Thymus (tissue), 11 donors: ENCODE data around the gene CRABP1. TPM values are rescaled to one million over a fixed set of nuclear protein-coding genes. Genes with fewer than 3 reads are reported as not detected.

Experiments
- DNase-seq, 9 donors: peaks; one replicate each; pipeline ENCODE4 v3.0.0-alpha.2; 2013; ENCODE audit warnings: low spot score in 9 of 9, low read depth in 6 of 9, missing footprints in 1 of 9
- H3K27ac ChIP-seq, 2 donors: one replicate each; pipeline ENCODE4 v1.5.1; 2013; ENCODE audit warnings: control low read depth in 1 of 2, low read depth in 1 of 2, low read length in 1 of 2, mild to moderate bottlenecking in 1 of 2, moderate library complexity in 1 of 2
- H3K27me3 ChIP-seq, 2 donors: one replicate each; pipeline ENCODE4 v1.5.1; 2013; ENCODE audit warnings: low read length in 1 of 2; ENCODE audit not compliant: control insufficient read depth in 2 of 2, insufficient read depth in 1 of 2
- H3K36me3 ChIP-seq, 2 donors: one replicate each; pipeline ENCODE4 v1.5.1; 2013; ENCODE audit warnings: low read length in 1 of 2, mild to moderate bottlenecking in 1 of 2, moderate library complexity in 1 of 2; ENCODE audit not compliant: control insufficient read depth in 2 of 2, insufficient read depth in 2 of 2
- H3K4me1 ChIP-seq, 2 donors: one replicate each; pipeline ENCODE4 v1.5.1; 2013; ENCODE audit warnings: low read length in 2 of 2; ENCODE audit not compliant: control insufficient read depth in 2 of 2, insufficient read depth in 2 of 2
- H3K4me3 ChIP-seq, 2 donors: one replicate each; pipeline ENCODE4 v1.5.1; 2013; ENCODE audit warnings: low read length in 2 of 2, control low read depth in 1 of 2, mild to moderate bottlenecking in 1 of 2
- H3K9me3 ChIP-seq, 2 donors: one replicate each; pipeline ENCODE4 v1.5.1; 2013; ENCODE audit warnings: low read length in 1 of 2, mild to moderate bottlenecking in 1 of 2; ENCODE audit not compliant: control insufficient read depth in 2 of 2, insufficient read depth in 1 of 2
- WGBS: extraction: QIAGEN DNeasy Blood & Tissue Kit; methylation state at CpG from one replicate; pipeline ENCODE4 v1.1.7; 2013; 5-methylcytosine and 5-hydroxymethylcytosine counted together
- polyA plus RNA-seq: library from polyadenylated mRNA; stranded (reverse); fragments of 200-250 nt; gene quantifications from one replicate; pipeline ENCODE4 v1.2.3, GENCODE V29; 2013
- total RNA-seq: library from RNA; stranded (reverse); fragments of 120-200 nt; gene quantifications from one replicate; pipeline ENCODE4 v1.2.4, GENCODE V29; 2013
- donor health status: healthy.

The CRABP1 gene
- total and polyA plus RNA-seq, 2 donors: 1.8 to 6.5 TPM

GRCh38 chr15:78322724-78323521, 17.2 kb upstream of the CRABP1 start:
- no peak overlapping the region for H3K27ac ChIP-seq
- H3K4me3 ChIP-seq: no peak overlapping the region
- no peaks in the 10 kb centered on the region for H3K36me3 ChIP-seq
- no peaks in the 10 kb centered on the region for H3K9me3 ChIP-seq
- 84% methylated on average over 19 of the region's 19 CpGs for WGBS
- no peaks in the 10 kb centered on the region for H3K4me1 ChIP-seq
- DNase-seq: no peak
- no peaks in the 10 kb centered on the region for H3K27me3 ChIP-seq

- 81% methylated on average over 7 of the region's 7 CpGs for WGBS
- Histone ChIP-seq H3K27ac (no peak overlapping the region), H3K27me3 (no peaks in the 10 kb centered on the region), H3K36me3 (no peaks in the 10 kb centered on the region), H3K9me3 (no peaks in the 10 kb centered on the region), H3K4me1 (no peaks in the 10 kb centered on the region), H3K4me3 (no peak overlapping the region)
- DNase-seq: no peak
Measured at GRCh38 chr15:78323693-78324092, 16.5 kb upstream of the CRABP1 start.

DNA sequence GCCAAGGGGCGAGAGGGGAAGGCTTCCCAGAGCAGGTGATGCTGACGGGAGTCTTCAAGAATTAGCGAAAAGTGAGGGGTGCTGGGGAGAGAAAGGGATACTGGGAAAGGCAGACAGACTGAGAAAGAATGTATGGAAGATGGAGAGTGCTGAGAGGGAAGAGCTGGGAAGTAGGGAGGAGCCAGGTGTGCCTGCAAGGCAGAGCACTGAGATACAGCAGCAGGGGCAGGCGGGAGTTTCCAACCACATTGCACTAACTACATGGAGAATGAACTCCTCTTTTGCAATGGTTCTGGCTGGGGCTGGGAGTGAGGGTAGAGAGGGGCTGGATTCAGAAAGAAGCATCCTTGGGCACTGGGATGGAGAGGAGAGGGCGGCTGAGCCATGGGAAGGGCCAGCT, 16.0 kb upstream of the CRABP1 start:
- no peak for DNase-seq
- no peaks in the 10 kb centered on the region for H3K27me3 ChIP-seq
- WGBS: 96% methylated on average over 5 of the region's 5 CpGs
- H3K27ac ChIP-seq: no peak overlapping the region
- no peaks in the 10 kb centered on the region for H3K9me3 ChIP-seq
- H3K4me1 ChIP-seq: no peaks in the 10 kb centered on the region
- H3K4me3 ChIP-seq: no peak overlapping the region
- no peaks in the 10 kb centered on the region for H3K36me3 ChIP-seq

DNA sequence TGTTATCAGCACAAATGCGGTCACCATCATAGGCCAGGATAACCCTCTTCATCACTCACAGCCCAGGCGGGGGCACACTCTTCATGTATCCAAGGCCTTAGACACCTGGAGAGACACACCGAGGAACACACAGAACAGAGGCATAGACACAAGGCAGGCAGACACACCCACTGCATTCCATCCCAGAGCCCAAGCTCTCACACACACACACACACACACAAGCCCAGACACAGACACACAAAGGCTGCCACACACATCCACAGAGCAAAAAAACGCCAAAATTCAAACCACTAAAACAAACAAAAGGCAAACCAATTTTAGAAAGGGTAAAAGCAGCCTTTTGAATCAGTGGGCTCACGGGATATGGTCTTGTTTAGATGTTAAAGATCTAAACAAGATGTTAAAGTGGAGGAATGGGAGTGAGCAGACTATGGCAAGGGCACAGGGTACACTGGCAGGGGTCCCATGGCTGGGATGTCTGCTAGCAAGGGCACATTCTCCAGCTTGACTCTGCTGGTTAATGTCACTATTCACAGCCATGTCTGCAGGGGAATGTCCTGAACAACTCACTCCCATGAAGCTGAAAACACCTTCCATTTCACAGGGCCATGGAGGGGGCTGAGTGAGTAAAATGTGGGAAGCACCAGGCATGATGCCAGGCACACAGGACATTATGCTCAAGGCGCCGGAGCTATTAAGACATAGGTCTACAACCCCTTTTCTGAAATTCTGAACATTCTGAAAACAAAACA, 14.9 kb upstream of the CRABP1 start:
- DNase-seq: no peak
- Histone ChIP-seq H3K9me3 (no peaks in the 10 kb centered on the region), H3K4me3 (no peak overlapping the region), H3K4me1 (no peaks in the 10 kb centered on the region), H3K36me3 (no peaks in the 10 kb centered on the region), H3K27ac (no peak overlapping the region), H3K27me3 (no peaks in the 10 kb centered on the region)
- WGBS: 92% methylated on average over 7 of the region's 7 CpGs

DNA sequence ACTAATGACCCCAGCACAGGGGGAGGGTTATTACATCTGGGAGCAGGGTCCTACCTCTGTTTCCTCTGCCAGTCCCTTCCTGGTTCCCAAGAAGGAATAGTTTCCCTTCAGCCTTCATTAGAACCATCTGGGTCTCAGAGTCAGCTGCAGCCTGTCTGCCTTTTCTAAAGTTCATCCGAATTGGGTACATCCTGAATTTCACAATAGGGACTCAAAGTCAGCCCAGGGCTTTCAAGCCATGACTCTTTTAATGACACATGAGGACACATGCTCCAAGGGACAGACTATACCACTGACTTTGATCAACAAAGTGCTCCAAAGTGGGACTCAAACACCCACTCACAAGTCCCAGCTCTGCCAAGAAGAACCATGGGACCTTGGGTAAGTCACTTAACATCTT, 12.7 kb upstream of the CRABP1 start:
- no peaks in the 10 kb centered on the region for H3K9me3 ChIP-seq
- no peaks in the 10 kb centered on the region for H3K36me3 ChIP-seq
- no peaks in the 10 kb centered on the region for H3K4me1 ChIP-seq
- peaks cover 0 to 2% of the 10 kb centered on the region in 2 donors for H3K27me3 ChIP-seq
- WGBS: 92% methylated on average over 1 of the region's 1 CpG
- no peak overlapping the region for H3K27ac ChIP-seq
- DNase-seq: no peak
- H3K4me3 ChIP-seq: no peak overlapping the region

GRCh38 chr15:78329625-78330024, 10.5 kb upstream of the CRABP1 start:
- Histone ChIP-seq H3K4me1 (no peaks in the 10 kb centered on the region), H3K27ac (no peak overlapping the region), H3K27me3 (peaks cover 0 to 5% of the 10 kb centered on the region in 2 donors), H3K36me3 (no peaks in the 10 kb centered on the region), H3K4me3 (no peak overlapping the region), H3K9me3 (no peaks in the 10 kb centered on the region)
- no peak for DNase-seq
- 55% methylated on average over 4 of the region's 4 CpGs for WGBS

DNA sequence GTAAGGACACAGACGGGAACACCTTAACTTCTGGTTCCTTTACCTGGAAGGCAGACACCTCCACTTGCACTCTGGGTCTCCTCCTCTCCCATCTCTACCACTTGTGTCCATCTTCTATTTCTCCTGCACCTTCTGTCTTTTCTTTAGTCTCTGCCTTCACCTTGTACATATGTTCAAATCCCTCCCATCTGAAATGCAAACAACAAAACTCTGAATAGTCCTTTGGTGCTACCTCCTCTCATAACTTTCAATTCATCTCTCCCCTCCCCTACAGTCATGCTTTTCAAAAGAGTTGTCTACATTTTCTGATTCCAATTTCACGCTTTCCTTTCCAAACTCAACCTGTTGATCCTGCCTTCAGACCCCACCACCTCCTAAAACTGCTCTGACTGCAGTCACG, 5.3 kb upstream of the CRABP1 start:
- H3K4me3 ChIP-seq: no peak overlapping the region
- DNase-seq: no peak
- H3K36me3 ChIP-seq: no peaks in the 10 kb centered on the region
- H3K27ac ChIP-seq: no peak overlapping the region
- 96% methylated on average over 3 of the region's 3 CpGs for WGBS
- H3K27me3 ChIP-seq: peaks cover 14 to 49% of the 10 kb centered on the region in 2 donors
- H3K9me3 ChIP-seq: no peaks in the 10 kb centered on the region
- no peaks in the 10 kb centered on the region for H3K4me1 ChIP-seq

DNA sequence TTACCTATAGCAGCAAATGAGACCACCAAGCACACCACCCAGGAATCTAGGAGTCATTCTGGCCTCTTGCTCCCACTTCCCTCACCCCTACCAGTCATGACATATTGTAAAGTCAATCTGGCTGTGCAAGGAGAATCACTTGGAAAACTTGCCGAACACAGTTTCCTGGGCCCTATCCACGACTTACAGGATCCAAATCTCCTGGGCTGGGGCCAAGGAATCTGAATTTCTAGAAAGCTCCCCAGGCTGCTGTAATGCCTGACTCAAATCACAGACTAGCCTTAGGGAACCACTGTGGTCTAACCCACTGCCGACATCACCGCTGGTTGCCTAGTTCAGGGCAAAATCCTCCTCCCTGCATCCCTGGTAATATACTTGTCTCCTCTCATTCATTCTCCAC, 4.2 kb upstream of the CRABP1 start:
- Histone ChIP-seq H3K36me3 (no peaks in the 10 kb centered on the region), H3K27ac (no peak overlapping the region), H3K4me1 (peaks cover 0 to 8% of the 10 kb centered on the region in 2 donors), H3K9me3 (peaks cover 0 to 3% of the 10 kb centered on the region in 2 donors), H3K4me3 (no peak overlapping the region), H3K27me3 (peaks cover 25 to 60% of the 10 kb centered on the region in 2 donors)
- DNase-seq: no peak
- 96% methylated on average over 4 of the region's 4 CpGs for WGBS

DNA sequence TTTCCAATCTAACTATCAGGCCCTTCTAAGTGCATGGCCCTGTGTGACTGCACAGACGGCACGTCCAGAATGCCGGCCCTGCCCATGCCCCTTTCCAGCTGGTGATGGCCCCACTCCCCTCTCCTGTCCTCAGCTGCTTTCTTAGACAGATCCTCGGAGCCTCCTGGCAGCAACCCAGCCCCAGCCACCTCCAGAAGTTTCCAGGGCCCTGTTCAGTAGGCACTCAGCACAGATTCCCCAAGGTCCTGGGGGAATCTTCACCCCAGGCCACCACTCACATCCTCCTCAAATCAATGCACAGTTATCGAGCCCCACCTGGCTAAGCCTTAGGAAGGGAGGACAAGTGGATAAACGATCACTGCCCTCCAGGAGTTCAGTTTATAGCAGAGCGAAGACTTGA, 1.4 kb upstream of the CRABP1 start:
- H3K36me3 ChIP-seq: no peaks in the 10 kb centered on the region
- peaks cover 44 to 86% of the 10 kb centered on the region in 2 donors for H3K27me3 ChIP-seq
- DNase-seq: no peak
- H3K4me3 ChIP-seq: no peak overlapping the region
- WGBS: 90% methylated on average over 7 of the region's 7 CpGs
- H3K27ac ChIP-seq: no peak overlapping the region
- H3K9me3 ChIP-seq: peaks cover 0 to 3% of the 10 kb centered on the region in 2 donors
- H3K4me1 ChIP-seq: peaks cover 0 to 9% of the 10 kb centered on the region in 2 donors
